ENCODE measurements around the gene GRIK2. TPM values are rescaled to one million over a fixed set of nuclear protein-coding genes. Genes with fewer than 3 reads are reported as not detected.

The GRIK2 gene
- total RNA-seq, 2 donors from 2014 or later: 0.92 to 2.0 TPM

GRCh38 chr6:101404775-101405174 lies 11.3 kb downstream of the GRIK2 start:
- DNase-seq (ENCODE audit: low spot score) (no peak), ATAC-seq (ENCODE audit: insufficient number of reproducible peaks, low FRiP score, low read depth) (no peak)
- Histone ChIP-seq H3K4me1 (ENCODE audit: control insufficient read depth in 1 of 2, low read depth in 2 of 2) (no peaks in the 10 kb centered on the region), H3K36me3 (no peaks in the 10 kb centered on the region), H3K27ac (no peak overlapping the region), H3K27me3 (replicated peaks; ENCODE audit: insufficient read depth) (no peaks in the 10 kb centered on the region), H3K4me3 (no peak overlapping the region), H3K9me3 (no peaks in the 10 kb centered on the region)
- no peak for TF ChIP-seq CTCF (IDR thresholded peaks at IDR 0.05)

- no peaks in the 10 kb centered on the region for H3K36me3 ChIP-seq
- no peaks in the 10 kb centered on the region for H3K4me1 ChIP-seq (ENCODE audit: control insufficient read depth in 1 of 2, low read depth in 2 of 2)
- no peaks in the 10 kb centered on the region for H3K9me3 ChIP-seq
- ATAC-seq (ENCODE audit: insufficient number of reproducible peaks, low FRiP score, low read depth): no peak
- H3K27me3 ChIP-seq (replicated peaks; ENCODE audit: insufficient read depth): no peaks in the 10 kb centered on the region
- no peak overlapping the region for H3K4me3 ChIP-seq
- no peak for TF ChIP-seq CTCF (IDR thresholded peaks at IDR 0.05)
- H3K27ac ChIP-seq: no peak overlapping the region
- no peak for DNase-seq (ENCODE audit: low spot score)
Measured at GRCh38 chr6:101413773-101414172, 20.3 kb downstream of the GRIK2 start.

GRCh38 chr6:101417900-101418299 lies 24.4 kb downstream of the GRIK2 start:
- Histone ChIP-seq H3K36me3 (no peaks in the 10 kb centered on the region), H3K9me3 (no peaks in the 10 kb centered on the region), H3K4me1 (ENCODE audit: control insufficient read depth in 1 of 2, low read depth in 2 of 2) (no peaks in the 10 kb centered on the region), H3K27me3 (replicated peaks; ENCODE audit: insufficient read depth) (no peaks in the 10 kb centered on the region), H3K27ac (no peak overlapping the region), H3K4me3 (no peak overlapping the region)
- DNase-seq (ENCODE audit: low spot score): no peak
- no peak for ATAC-seq (ENCODE audit: insufficient number of reproducible peaks, low FRiP score, low read depth)
- TF ChIP-seq CTCF (IDR thresholded peaks at IDR 0.05): no peak

GRCh38 chr6:101422251-101422650 lies 28.7 kb downstream of the GRIK2 start:
- no peak for DNase-seq (ENCODE audit: low spot score)
- no peak overlapping the region for H3K27ac ChIP-seq
- no peak for TF ChIP-seq CTCF (IDR thresholded peaks at IDR 0.05)
- no peaks in the 10 kb centered on the region for H3K9me3 ChIP-seq
- no peaks in the 10 kb centered on the region for H3K27me3 ChIP-seq (replicated peaks; ENCODE audit: insufficient read depth)
- no peaks in the 10 kb centered on the region for H3K36me3 ChIP-seq
- no peaks in the 10 kb centered on the region for H3K4me1 ChIP-seq (ENCODE audit: control insufficient read depth in 1 of 2, low read depth in 2 of 2)
- no peak overlapping the region for H3K4me3 ChIP-seq
- ATAC-seq (ENCODE audit: insufficient number of reproducible peaks, low FRiP score, low read depth): no peak

- ATAC-seq (ENCODE audit: insufficient number of reproducible peaks, low FRiP score, low read depth) (no peak), DNase-seq (ENCODE audit: low spot score) (no peak)
- no peak for TF ChIP-seq CTCF (IDR thresholded peaks at IDR 0.05)
- no peaks in the 10 kb centered on the region for H3K9me3 ChIP-seq
- H3K4me1 ChIP-seq (ENCODE audit: control insufficient read depth in 1 of 2, low read depth in 2 of 2): no peaks in the 10 kb centered on the region
- no peak overlapping the region for H3K4me3 ChIP-seq
- H3K27ac ChIP-seq: no peak overlapping the region
- H3K36me3 ChIP-seq: no peaks in the 10 kb centered on the region
- no peaks in the 10 kb centered on the region for H3K27me3 ChIP-seq (replicated peaks; ENCODE audit: insufficient read depth)
Measured at GRCh38 chr6:101422811-101423210, 29.3 kb downstream of the GRIK2 start.
